ENCODE measurements around the gene COL15A1.

DNA sequence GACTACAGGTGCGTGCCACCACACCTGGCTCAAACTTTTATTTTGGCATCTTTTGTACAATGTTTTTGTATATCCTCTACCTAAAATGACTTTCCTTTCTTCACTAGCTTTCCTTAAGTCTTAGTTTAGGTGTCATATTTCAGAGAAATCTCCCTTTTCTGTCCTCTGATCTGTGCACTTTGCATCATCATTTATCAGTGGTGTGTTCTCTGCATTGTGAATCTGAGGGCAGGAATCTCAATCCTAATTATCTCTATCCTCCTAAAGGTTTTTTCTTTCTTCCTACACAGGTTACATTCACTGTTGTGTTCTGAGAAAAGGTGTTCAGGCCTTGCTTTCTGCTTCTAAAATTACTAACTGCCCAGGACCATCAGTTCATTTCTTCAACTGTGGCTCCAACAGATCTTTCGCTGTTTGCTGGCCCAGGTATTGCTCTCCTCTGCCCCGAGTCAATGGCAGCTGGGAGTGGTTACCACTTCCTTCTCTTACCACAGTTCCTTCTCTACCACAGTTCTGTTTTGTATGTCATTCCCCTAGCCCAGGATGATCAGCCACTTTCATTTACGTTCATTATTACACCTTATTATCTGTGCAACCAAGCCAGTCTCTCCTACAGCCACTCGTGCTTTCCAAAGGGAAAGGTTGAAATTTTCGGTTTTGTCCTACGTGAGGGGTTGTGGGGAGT, 175.2 kb downstream of the COL15A1 start:
- TF ChIP-seq, protein P1, sequence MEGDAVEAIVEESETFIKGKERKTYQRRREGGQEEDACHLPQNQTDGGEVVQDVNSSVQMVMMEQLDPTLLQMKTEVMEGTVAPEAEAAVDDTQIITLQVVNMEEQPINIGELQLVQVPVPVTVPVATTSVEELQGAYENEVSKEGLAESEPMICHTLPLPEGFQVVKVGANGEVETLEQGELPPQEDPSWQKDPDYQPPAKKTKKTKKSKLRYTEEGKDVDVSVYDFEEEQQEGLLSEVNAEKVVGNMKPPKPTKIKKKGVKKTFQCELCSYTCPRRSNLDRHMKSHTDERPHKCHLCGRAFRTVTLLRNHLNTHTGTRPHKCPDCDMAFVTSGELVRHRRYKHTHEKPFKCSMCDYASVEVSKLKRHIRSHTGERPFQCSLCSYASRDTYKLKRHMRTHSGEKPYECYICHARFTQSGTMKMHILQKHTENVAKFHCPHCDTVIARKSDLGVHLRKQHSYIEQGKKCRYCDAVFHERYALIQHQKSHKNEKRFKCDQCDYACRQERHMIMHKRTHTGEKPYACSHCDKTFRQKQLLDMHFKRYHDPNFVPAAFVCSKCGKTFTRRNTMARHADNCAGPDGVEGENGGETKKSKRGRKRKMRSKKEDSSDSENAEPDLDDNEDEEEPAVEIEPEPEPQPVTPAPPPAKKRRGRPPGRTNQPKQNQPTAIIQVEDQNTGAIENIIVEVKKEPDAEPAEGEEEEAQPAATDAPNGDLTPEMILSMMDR (IDR thresholded peaks at IDR 0.05) = no peak
- TF ChIP-seq POLR2A (IDR thresholded peaks at IDR 0.05) = no peak
